Endodermal cell (in vitro differentiated cells): ENCODE measurements around the gene ATP2B1. TPM values are rescaled to one million over a fixed set of nuclear protein-coding genes. Genes with fewer than 3 reads are reported as not detected.

Experiments used
- DNase-seq: peaks from one replicate; pipeline ENCODE4 v3.0.0-alpha.2; 2017
- H3K27ac ChIP-seq: 2 replicates; pipeline ENCODE4 v1.5.1; 2013; ENCODE audit warnings: mild to moderate bottlenecking, low read depth, low read length, moderate library complexity
- H3K27me3 ChIP-seq: 2 replicates; pipeline ENCODE4 v1.6.1; 2013; ENCODE audit warnings: mild to moderate bottlenecking, low read length, moderate library complexity; ENCODE audit not compliant: insufficient read depth, control insufficient read depth, poor library complexity, severe bottlenecking
- H3K36me3 ChIP-seq: 2 replicates; pipeline ENCODE4 v1.7.0; 2013; ENCODE audit warnings: mild to moderate bottlenecking, low read length, moderate library complexity; ENCODE audit not compliant: control insufficient read depth, insufficient read depth
- H3K4me1 ChIP-seq: one replicate; pipeline ENCODE4 v1.7.0; 2013; ENCODE audit warnings: low read length; ENCODE audit not compliant: control insufficient read depth, insufficient read depth
- H3K4me3 ChIP-seq: 2 replicates; pipeline ENCODE4 v1.5.1; 2013; ENCODE audit warnings: mild to moderate bottlenecking, low read length, moderate library complexity
- H3K9ac ChIP-seq: 2 replicates; pipeline ENCODE4 v1.6.1; 2013; ENCODE audit warnings: mild to moderate bottlenecking, low read length, moderate library complexity; ENCODE audit not compliant: poor library complexity, severe bottlenecking; ENCODE audit errors: extremely low read depth
- H3K9me3 ChIP-seq: 2 replicates; pipeline ENCODE4 v1.6.1; 2013; ENCODE audit warnings: mild to moderate bottlenecking, low read length, moderate library complexity; ENCODE audit not compliant: control insufficient read depth
- H3K27ac Mint-ChIP-seq: 2 replicates; pipeline ENCODE4 v1.8.0; 2020; ENCODE audit warnings: mixed read lengths
- H3K27me3 Mint-ChIP-seq: 2 replicates; pipeline ENCODE4 v1.8.0; 2021; ENCODE audit warnings: mild to moderate bottlenecking, mixed read lengths; ENCODE audit not compliant: insufficient read depth
- H3K36me3 Mint-ChIP-seq: 2 replicates; pipeline ENCODE4 v1.8.0; 2020; ENCODE audit warnings: low read depth, mixed read lengths
- H3K4me1 Mint-ChIP-seq: 2 replicates; pipeline ENCODE4 v1.8.0; 2020; ENCODE audit warnings: mixed read lengths
- H3K4me3 Mint-ChIP-seq: 2 replicates; pipeline ENCODE4 v1.8.0; 2020; ENCODE audit warnings: mild to moderate bottlenecking, moderate library complexity, mixed read lengths
- H3K9me3 Mint-ChIP-seq: 2 replicates; pipeline ENCODE4 v1.8.0; 2020; ENCODE audit warnings: mild to moderate bottlenecking, mixed read lengths
- CTCF ChIP-seq: fragments of 200-600 bp; sonication (generic); conservative IDR thresholded peaks from 2 replicates; pipeline ENCODE4 v1.5.0; 2021; ENCODE audit warnings: antibody characterized with exemption, mild to moderate bottlenecking
- WGBS, 2 experiments: methylation state at CpG; one replicate each; pipeline versions ENCODE4 v1.1.5 to v1.1.7; 2013; ENCODE audit warnings: missing lambda C conversion rate in 2 of 2, mixed read lengths in 1 of 2; ENCODE audit not compliant: insufficient coverage in 1 of 2, insufficient read length in 1 of 2; 5-methylcytosine and 5-hydroxymethylcytosine counted together
- total RNA-seq, 2 donors: library from RNA; stranded (reverse); fragmentation: NEBNext Ultra II Directional in 1 of 2; extraction: Animal tissue kit (Norgen Biotek cat#: 25700) in 1 of 2; gene quantifications; 2 replicates in 1 of 2; 3 replicates in 1 of 2; pipeline ENCODE4 v1.2.1, GENCODE V29; 2021

ATP2B1 gene
- total RNA-seq, 2 donors from 2014 or later = 66.7 to 81.9 TPM

GRCh38 chr12:89632778-89633177, 75.9 kb downstream of the ATP2B1 start:
- H3K9ac ChIP-seq = no peak overlapping the region
- Mint-ChIP-seq H3K36me3 (peaks cover 46% of the 10 kb centered on the region), H3K4me3 (no peak overlapping the region), H3K27me3 (no peaks in the 10 kb centered on the region), H3K27ac (no peak overlapping the region), H3K4me1 (no peaks in the 10 kb centered on the region), H3K9me3 (no peaks in the 10 kb centered on the region)
- no peaks in the 10 kb centered on the region for H3K4me1 ChIP-seq
- no peak overlapping the region for H3K27ac ChIP-seq
- H3K36me3 ChIP-seq = peaks cover 68% of the 10 kb centered on the region
- no peak overlapping the region for H3K4me3 ChIP-seq
- WGBS, 2 experiments = no CpG with 5 or more reads among the region's 1 CpG
- no peak for TF ChIP-seq CTCF
- no peaks in the 10 kb centered on the region for H3K27me3 ChIP-seq
- no peaks in the 10 kb centered on the region for H3K9me3 ChIP-seq
- DNase-seq = no peak

GRCh38 chr12:89622115-89622514, 86.5 kb downstream of the ATP2B1 start:
- H3K4me3 ChIP-seq = no peak overlapping the region
- no peaks in the 10 kb centered on the region for H3K4me1 Mint-ChIP-seq
- TF ChIP-seq CTCF = no peak
- no peaks in the 10 kb centered on the region for H3K9me3 Mint-ChIP-seq
- no peaks in the 10 kb centered on the region for H3K27me3 ChIP-seq
- peaks cover 24% of the 10 kb centered on the region for H3K36me3 Mint-ChIP-seq
- no peak for DNase-seq
- H3K27ac ChIP-seq = no peak overlapping the region
- H3K9ac ChIP-seq = no peak overlapping the region
- no peak overlapping the region for H3K4me3 Mint-ChIP-seq
- H3K4me1 ChIP-seq = no peaks in the 10 kb centered on the region
- H3K9me3 ChIP-seq = no peaks in the 10 kb centered on the region
- no peaks in the 10 kb centered on the region for H3K27me3 Mint-ChIP-seq
- H3K27ac Mint-ChIP-seq = no peak overlapping the region
- H3K36me3 ChIP-seq = peaks cover 72% of the 10 kb centered on the region

GRCh38 chr12:89621521-89621920, 87.1 kb downstream of the ATP2B1 start:
- Histone ChIP-seq H3K9me3 (no peaks in the 10 kb centered on the region), H3K4me3 (no peak overlapping the region), H3K27me3 (no peaks in the 10 kb centered on the region), H3K36me3 (peaks cover 72% of the 10 kb centered on the region), H3K27ac (no peak overlapping the region), H3K4me1 (no peaks in the 10 kb centered on the region), H3K9ac (no peak overlapping the region)
- Mint-ChIP-seq H3K4me1 (no peaks in the 10 kb centered on the region), H3K27ac (no peak overlapping the region), H3K36me3 (peaks cover 24% of the 10 kb centered on the region), H3K9me3 (no peaks in the 10 kb centered on the region), H3K4me3 (no peak overlapping the region), H3K27me3 (no peaks in the 10 kb centered on the region)
- no peak for TF ChIP-seq CTCF
- 88 to 91% methylated on average over 1 of the region's 1 CpG for WGBS, 2 experiments
- no peak for DNase-seq
